ENCODE data around the gene UBE4B.
A peak's percentile ranks its signal among the peaks of the same experiment; 100 is the strongest.

UBE4B gene

DNA sequence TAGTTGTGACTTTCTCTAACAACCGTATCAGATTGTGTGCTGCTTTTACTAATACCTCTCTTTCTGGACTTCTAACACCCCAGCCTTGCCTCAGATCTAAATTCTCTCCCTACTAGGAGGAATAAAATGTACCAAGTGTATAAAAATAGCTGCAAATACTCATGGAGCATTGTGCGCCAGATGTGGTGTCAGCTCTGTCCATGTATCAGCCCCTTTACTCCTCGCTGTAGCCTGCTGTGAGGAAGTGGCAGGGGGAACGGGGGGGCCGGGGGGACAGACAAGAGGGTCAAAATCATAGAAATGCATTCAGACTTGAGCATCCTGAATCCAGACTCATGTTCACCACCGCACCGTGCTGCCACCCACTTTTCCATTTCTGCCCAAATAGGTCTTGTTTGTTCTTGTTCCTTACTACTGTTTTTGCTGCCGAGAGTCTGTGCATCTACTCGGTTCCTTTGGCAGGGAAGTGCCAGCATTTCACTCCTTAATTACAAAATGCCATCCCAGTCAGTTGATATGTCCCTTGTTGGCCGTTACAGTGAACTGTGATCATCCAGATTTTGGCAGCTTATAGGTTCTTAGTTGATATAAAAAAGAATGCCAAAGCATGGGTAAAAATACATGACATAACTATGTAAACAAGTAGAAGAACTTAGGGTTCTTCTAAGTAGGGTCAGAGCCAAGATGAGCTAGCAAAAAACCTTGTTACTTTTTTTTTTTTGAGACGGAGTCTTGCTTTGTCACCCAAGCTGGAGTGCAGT lies 76.4 kb downstream of the UBE4B start:
- peak in 13 of 56 donors; percentile 7 to 47 (median 21) for DNase-seq

DNA sequence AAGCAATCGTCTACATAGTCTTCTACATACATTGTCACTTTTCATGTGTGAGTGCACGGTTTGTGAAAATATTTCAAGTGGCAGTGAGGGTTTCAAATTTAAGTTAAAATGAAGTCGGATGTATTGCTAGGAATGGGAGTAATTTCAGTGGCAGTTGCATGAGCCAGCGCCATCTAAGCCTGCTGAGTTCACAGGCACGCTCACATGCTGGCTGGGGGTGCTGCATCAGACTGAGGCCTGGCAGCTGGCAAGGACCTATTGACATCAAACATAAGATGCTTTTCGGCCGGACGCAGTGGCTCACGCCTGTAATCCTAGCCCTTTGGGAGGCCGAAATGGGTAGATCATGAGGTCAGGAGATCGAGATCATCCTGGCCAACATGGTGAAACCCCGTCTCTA lies 80.7 kb downstream of the UBE4B start:
- peak in 38 of 56 donors; percentile 1 to 69 (median 36) for DNase-seq

DNA sequence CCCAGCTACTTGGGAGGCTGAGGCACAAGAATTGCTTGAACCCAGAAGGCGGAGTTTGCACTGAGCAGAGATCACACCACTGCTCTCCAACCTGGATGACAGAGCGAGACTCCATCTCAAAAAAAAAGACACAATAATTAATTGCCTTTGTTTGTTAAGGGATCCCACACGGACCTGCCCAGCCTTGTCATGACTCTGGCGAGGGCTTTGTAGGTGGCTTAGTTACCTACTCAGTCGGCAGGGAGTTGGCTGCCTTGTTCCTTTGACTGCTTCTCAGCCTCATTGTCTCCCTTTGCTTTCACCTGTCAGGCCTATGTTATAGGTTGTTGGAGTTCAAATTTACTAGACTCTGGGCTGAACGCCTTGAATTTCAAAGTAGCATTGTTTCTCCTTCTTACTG lies 82.0 kb downstream of the UBE4B start:
- no peak for DNase-seq

DNA sequence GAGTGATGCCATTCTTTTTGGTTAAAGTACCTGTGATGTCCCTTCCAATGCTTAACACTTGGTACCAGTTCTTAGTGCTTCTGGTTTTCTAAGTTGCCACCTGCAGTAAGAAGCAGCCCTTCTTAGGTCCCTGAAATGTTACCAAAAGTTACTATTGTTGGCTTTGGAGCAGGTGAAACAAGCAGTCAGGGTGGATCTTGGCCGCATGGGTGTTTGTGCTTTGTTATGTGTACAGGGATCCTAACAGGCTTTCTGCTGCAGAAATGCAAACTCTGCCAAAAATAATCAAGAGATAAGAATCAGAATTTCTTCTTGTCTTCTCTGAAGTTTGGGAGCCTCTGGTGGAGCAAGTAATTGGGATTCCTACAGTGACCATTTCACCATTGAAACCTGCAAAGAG lies 84.4 kb downstream of the UBE4B start:
- no peak for DNase-seq

DNA sequence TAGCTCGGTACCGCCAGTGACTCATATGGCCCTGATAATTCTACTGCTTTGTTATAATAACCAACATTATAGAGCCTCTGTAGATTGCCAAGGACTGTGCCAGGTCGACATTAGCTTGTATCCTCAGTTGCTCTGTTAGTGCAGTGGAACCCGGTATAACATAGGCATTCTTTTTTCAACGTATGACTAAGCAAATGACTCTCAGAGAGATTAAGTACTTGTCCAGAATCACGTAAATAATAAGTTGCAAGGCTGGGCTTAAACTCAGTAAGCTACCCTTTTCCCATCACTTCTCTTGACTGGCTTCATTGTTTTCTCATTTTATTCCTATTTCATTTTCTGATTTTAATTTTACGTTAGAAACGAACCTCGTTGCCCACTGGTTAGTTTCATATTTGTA lies 85.1 kb downstream of the UBE4B start:
- DNase-seq, result no peak

DNA sequence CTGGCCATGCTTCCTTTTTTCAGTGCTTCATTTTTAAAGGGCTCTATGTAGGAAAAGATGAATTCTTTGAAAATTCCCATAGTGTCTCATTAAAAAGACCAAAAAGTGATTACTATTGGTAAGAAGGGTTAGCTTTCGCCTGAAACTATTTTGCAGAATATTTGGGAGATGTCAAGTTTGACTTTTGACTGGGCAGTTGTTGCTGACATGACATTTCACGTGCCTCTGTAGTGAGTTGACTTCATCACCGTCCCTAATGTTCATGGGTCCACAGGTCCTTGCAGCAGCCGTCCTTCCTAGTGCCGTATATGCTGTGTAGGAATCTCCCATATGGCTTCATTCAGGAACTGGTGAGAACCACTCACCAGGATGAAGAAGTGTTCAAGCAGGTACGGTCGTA lies 88.9 kb downstream of the UBE4B start:
- no peak for DNase-seq

DNA sequence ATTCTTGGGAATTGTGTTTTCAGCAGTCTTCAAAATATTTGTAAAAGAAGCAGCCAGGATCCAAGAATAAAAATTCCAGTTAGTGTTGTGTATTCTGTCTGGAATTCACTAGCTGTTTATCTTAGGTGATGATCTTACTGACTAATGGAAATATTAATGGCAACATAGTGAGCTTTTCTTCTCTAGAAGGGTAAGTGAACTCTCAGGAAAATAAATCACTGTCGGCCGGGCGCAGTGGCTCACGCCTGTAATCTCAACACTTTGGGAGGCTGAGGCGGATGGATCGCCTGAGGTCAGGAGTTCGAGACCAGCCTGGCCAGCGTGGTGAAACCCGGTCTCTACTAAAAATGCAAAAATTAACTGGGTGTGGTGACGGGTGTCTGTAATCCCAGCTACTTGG lies 90.2 kb downstream of the UBE4B start:
- no peak for DNase-seq

DNA sequence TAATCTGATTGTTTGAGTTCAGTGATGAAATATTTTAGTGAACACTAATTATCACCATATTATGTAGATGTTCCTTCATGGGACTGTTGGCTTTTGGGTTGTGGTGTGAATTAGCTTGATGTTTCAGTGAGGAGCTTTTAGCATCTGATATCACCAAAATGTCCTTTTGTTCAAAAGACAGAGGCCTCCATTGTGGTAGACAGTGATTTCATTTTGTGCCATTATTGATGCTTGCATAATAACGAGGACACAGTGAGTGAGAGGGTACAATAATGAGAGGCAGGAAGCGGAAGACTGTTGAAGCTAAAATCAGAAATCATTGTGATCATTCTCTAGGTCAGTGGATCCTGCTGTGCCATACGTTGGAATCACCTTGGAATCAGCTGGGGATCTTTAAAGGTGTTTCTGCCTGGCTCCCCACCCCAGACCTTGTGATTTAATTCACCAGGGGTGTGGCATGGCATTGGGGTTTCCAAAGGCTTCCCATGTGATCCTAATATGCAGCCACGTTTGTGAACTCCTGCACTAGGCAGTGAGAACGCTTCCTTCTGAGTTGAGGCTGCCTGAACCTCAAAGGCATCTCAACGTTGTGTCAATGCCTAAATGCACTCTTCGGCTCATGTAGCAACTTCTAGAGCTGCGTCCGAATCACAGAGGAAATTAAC lies 95.5 kb downstream of the UBE4B start:
- peak in 38 of 56 donors; percentile 13 to 85 (median 44) for DNase-seq

DNA sequence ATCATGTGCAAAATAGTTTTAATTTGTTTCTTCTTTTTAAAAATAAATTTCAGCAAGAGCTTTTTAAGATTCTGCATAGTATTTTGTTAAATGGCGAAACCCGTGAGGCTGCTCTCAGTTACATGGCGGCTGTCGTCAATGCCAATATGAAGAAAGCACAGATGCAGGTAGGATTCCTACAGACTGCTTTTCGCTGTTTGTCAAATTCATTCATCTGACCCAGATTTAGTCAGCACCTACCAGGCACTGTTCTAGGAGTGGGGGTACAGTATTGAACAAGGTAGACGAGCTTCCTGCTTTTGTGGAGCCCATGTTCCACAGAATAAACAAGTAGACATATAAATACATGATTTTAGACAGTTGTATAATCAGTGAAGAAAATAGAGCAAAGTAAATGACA lies 99.6 kb downstream of the UBE4B start:
- DNase-seq, result peak in 2 of 56 donors; percentile 7 to 16

DNA sequence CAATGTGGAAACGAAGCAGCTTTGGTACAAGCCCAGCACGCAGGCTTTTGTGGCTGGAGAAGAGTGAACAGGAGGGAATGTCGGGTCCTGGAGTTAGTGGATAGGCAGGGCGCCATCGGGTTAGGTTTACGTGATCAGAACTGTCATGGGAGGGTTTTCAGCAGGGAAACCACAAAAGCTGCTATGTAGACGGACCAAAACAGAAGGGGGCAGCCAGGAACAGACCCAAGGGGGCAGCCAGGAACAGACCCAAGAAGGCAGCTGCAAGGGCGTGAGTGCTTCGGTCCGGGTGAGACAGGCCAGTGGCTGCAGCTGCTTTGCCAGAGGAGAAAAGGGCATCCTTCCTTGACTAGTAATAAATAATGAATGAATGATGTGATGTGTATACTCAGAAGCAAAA lies 100.1 kb downstream of the UBE4B start:
- DNase-seq, result peak in 11 of 56 donors; percentile 5 to 35 (median 19)

DNA sequence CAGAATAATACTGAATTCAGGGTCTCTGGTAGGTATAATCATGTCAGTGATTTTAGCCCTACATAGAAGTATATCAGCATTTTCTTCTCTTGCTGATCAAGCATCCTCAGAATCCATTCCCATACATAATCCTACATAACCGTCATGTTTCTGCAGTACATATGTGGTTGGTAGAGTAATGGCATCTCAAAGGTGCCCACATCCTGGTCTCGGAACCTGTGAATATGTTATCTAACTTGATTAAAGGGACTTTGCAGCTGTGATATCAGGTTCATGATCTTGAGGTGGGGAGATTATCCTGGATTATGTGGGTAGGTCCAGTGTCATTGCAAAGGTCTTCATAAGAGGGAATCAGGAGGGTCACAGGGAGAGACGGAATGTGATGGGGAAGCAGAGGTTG lies 108.2 kb downstream of the UBE4B start:
- no peak for DNase-seq

DNA sequence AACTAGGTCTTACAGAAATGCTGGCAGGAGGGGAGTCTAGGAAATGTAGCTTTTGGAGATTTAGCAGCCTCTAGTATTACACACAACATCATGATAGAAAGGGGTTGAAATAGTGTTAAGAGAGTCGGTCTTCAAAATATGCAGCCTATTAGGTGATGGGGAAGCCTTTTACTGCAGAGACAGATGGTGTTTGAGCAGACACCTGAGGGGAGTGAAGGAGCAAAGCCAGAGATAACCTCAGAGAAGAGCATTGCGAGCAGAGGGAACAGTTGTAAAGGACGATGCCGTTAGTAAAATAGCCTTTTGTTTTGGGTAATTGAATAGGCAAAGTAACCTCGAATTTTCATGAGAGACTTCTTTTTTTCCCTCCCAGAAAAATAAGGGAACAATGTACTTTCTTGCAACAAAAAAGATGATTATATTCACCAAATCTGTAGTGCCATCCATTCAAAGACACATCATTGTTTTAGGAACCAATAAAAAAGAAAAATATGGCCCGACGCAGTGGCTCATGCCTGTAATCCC lies 111.3 kb downstream of the UBE4B start:
- DNase-seq, result peak in 4 of 56 donors; percentile 12 to 52 (median 27)

DNA sequence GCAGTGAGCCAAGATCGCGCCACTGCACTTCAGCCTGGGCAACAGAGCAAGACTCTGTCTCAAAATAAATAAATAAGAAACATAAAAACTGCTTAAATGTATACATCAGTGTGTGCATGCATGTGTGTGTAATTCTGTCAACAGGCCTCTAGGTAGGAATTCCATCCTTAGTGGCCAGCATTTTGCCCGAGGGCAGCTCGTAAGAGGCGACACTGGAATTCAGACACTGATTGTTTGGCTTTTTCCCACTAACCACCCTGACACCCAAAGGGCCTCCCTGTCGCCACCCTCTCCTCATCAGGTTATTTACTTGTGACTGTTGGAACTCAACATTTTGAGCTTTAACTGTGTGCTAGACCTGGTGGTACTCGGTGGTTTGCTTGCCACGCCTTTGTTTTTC lies 113.6 kb downstream of the UBE4B start:
- DNase-seq, result no peak

DNA sequence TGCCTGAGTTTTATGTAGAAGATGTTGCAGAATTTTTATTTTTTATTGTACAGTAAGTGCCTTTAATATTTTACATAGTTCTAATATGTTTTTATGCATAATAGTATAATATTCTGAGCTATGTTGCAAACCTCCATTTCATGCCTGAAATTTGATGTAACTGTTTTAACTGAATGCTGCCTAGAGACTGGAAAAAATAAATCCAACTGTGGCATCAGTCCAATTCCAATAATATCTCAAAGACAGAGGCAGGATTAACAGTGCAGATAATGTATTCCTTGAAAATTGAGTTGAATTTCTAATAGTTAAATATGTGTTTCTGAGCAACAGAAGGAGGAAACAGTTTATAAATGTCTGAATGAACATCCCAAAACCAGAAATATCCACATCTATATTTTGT lies 116.5 kb downstream of the UBE4B start:
- DNase-seq, result no peak

DNA sequence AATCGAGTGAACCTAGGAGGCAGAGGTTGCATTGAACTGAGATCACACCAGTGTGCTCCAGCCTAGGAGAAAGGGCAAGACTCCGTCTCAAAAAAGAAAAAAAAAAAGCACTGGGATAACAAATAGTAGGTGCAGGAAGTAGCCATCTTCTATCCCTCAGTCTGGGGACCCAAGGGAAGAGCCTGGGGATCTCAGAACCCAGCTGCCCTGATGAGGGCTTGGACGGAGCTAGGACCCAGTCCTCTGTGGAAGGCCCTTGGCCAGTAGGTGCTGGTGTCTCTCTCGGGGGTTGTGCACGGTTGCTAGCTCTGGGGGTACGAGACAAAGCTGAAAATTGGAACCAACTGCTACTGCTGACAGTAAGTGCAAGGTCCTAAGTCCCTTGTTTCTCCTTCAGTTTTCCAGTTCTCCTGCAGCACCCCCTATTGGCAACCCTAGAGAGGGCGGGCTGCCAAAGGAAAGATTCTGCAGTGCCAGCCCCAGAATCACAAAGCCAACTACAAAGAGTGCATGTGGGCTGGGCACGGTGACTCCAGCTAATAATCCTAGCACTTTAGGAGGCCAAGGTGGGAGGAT lies 120.0 kb downstream of the UBE4B start:
- DNase-seq, result peak in 49 of 56 donors; percentile 19 to 86 (median 65)

DNA sequence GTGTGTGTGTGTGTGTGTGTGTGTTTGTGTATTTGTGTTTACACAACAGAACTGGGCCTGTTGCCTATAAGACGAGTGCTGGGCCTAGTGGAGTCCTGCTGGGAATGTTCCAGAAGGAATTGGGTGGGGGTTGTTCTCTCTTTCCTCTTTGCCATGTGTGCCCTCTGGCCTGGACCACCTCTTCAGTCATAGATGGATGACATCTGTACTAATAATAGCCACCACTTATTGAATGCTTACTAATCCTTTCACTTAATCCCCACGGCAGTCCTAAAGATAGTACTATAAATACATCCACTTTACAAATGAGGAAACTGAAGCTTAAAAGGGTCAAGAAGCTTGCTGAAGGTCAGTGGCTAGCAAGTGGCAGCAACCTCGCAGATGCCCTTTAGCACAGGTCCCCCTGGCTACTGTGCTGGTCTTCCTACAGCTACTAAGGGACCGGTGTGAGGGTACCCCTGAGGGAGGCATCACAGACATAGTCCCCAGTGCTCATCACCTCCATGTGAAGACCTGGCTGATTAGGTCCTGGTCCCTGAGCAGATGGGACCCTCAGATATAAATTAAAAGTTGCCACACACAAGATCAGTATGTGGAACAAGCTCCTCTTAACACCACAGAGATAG lies 122.4 kb downstream of the UBE4B start:
- DNase-seq, result no peak

DNA sequence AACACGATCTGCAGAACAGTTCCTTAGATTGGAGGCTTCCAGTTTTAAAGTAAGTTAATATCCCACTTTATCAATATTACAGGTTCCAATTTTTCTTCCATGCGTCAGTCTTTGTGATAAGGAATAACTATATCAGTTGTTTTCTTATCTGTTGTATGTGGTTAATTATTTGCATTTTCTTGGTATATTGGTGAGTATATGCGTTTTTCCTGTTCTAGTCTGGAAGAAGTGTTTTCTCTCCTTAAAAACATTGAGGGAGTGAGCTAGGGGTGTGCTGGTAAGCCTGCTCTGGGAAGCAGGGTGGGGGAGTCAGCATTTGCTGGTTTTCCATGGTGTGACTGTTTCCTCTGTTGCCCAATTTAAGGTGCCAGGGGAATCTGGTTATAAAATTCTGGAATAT lies 127.4 kb downstream of the UBE4B start:
- no peak for DNase-seq

DNA sequence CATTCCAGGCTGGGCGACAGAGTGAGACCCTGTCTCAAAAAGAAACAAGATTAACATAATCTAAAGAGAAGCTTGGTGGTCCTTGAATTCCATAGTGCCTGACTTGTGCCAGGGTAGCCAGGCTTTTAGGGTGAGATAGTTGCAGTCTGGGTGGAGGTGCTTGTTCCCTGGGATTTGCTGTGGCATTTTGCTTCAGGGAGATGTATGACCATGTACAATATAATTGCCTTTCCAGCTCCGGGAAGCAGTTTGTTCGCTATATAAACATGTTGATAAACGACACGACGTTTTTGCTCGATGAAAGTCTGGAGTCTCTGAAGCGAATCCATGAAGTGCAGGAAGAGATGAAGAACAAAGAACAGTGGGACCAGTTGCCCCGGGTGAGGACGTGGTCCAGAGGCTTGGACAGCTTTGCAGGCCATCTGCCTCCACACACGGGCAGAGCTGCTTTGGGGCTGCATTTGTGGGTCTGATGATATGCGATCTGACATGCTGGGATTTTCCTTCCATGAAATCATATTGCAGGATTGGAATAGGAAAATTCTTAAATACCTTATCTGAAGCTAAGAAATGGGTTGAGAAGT lies 128.2 kb downstream of the UBE4B start:
- peak in 43 of 56 donors; percentile 5 to 70 (median 35) for DNase-seq

DNA sequence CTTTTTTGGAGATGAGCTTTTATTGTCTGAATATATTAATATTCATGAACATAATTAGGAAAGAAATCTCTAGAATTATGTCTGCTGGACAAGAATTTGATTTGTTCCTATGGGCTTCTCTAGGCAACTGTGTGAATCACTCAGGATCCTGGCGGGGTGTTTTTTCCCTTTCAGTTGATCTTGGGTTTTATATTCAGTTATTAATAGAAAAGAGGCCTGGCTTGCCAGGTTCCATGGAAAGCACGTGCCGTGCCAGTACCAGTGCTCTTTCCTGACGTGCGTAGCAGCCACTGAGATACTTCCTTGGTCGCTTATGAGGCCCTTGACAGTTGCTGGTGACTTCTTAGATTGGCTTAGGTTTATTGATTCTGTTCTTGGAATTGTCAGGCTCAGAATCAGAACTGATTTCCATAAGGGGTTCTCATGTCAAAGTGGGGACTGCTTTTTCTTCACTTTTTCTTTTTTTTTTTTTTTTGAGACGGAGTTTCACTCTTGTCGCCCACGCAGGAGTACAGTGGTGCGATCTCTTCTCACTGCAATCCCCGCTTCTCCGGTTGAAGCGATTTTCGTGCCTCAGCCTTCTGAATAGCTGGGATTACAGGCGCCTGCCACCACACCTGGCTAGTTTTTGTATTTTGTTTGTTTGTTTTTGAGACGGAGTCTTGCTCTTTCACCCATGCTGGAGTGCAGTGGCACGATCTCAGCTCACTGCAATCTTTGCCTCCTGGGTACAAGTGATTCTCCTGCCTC lies 129.0 kb downstream of the UBE4B start:
- DNase-seq, result peak in 24 of 56 donors; percentile 2 to 54 (median 15)

DNA sequence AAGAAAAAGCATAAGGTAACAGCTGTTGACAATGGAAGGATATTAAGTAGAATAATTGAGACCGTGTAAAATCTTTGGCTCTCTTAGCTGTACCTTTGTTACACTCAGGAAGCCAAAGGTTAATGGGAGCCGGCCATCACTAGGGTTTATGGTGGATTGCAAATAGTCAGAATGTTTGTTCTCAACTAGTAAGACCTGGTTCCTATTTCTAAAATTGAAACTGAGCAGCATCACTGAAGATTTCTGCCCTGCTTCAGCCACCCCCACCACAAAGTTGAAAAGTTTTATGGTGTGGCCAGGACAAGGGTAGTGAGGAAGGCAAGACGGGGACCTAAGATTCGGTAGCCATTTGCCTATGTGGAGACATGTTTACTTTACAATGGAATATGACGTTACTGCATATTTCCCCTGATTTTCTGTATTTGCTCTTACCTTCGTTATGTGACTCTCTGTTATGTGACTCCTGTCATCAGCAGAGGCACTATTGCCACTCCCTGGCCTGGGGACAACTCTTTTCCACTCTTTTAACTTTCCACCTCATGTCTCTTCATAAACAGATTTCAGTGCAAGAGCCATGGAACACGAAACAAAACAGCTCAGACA lies 136.3 kb downstream of the UBE4B start:
- DNase-seq, result no peak
